HG02571 (cell line): ENCODE data around the gene OR10H5.
"Not testable (repeated sequence)": the region's sequence is repeated elsewhere in the genome, so short reads cannot be mapped to it uniquely, and the experiment has no call there.

ENCODE experiments used
- ATAC-seq: cut with Tn5 transposase; IDR thresholded peaks from one replicate; pipeline ENCODE4 v1.9.1; 2021; ENCODE audit warnings: mild to moderate bottlenecking, moderate library complexity; ENCODE audit not compliant: unreplicated experiment

OR10H5 gene

GRCh38 chr19:15843203-15843893 lies 55.9 kb downstream of the OR10H5 start:
- no peak for ATAC-seq

GRCh38 chr19:15843894-15844222 lies 56.4 kb downstream of the OR10H5 start:
- not testable (repeated sequence) for ATAC-seq

GRCh38 chr19:15846923-15847322 lies 59.5 kb downstream of the OR10H5 start:
- no peak for ATAC-seq

- ATAC-seq, result no peak
Measured at GRCh38 chr19:15850385-15850784, 62.9 kb downstream of the OR10H5 start.
